Stimulated activated CD8-positive, alpha-beta memory T cell treated with anti-CD3 and anti-CD28 coated beads, Interleukin-4, amount 100 ng/mL, for 4 hours (primary cell): Measurements from ENCODE around the gene CAMKMT.

Experiments
- DNase-seq, 2 donors: peaks; one replicate each; pipeline ENCODE4 v3.0.0-alpha.2; 2020; ENCODE audit warnings: low read depth in 2 of 2, low spot score in 1 of 2

CAMKMT gene

GRCh38 chr2:44789971-44790721, 428.4 kb downstream of the CAMKMT start:
- no peak for DNase-seq

GRCh38 chr2:44793322-44793870, 431.6 kb downstream of the CAMKMT start:
- no peak for DNase-seq

GRCh38 chr2:44796771-44797170, 435.0 kb downstream of the CAMKMT start:
- no peak for DNase-seq

- no peak for DNase-seq
Observed at GRCh38 chr2:44798139-44798659, 436.5 kb downstream of the CAMKMT start.

- DNase-seq = no peak
Observed at GRCh38 chr2:44799105-44799504, 437.4 kb downstream of the CAMKMT start.

- DNase-seq = no peak
Observed at GRCh38 chr2:44799754-44800153, 438.0 kb downstream of the CAMKMT start.

- no peak for DNase-seq
Observed at GRCh38 chr2:44801289-44801840, 439.6 kb downstream of the CAMKMT start.

- no peak for DNase-seq
Observed at GRCh38 chr2:44801841-44802776, 440.4 kb downstream of the CAMKMT start.

GRCh38 chr2:44802777-44803424, 441.2 kb downstream of the CAMKMT start:
- DNase-seq = no peak

- DNase-seq = no peak
Observed at GRCh38 chr2:44804406-44805265, 442.9 kb downstream of the CAMKMT start.

GRCh38 chr2:44805401-44806235, 443.9 kb downstream of the CAMKMT start:
- DNase-seq = no peak

- DNase-seq = no peak
Observed at GRCh38 chr2:44807201-44808025, 445.7 kb downstream of the CAMKMT start.

- no peak for DNase-seq
Observed at GRCh38 chr2:44810892-44811530, 449.3 kb downstream of the CAMKMT start.

- no peak for DNase-seq
Observed at GRCh38 chr2:44813165-44813564, 451.4 kb downstream of the CAMKMT start.

GRCh38 chr2:44813658-44814057, 451.9 kb downstream of the CAMKMT start:
- DNase-seq = no peak

- no peak for DNase-seq
Observed at GRCh38 chr2:44817256-44817655, 455.5 kb downstream of the CAMKMT start.

GRCh38 chr2:44817673-44818335, 456.1 kb downstream of the CAMKMT start:
- no peak for DNase-seq
